ENCODE measurements around the gene LGALS9C.
"Not testable (repeated sequence)": the region's sequence is repeated elsewhere in the genome, so short reads cannot be mapped to it uniquely, and the experiment has no call there.

- not testable (repeated sequence) for TF ChIP-seq CTCF, EP300, POLR2A (IDR thresholded peaks at IDR 0.05)
These were observed 17.6 kb upstream of the LGALS9C start for GRCh38 chr17:18459035-18459434.

Data from ovary (tissue), 3 donors.